Activated CD8-positive, alpha-beta T cell treated with anti-CD3 and anti-CD28 coated beads for 36 hours (primary cell): ENCODE results near the gene ARHGAP18. TPM values are rescaled to one million over a fixed set of nuclear protein-coding genes. Genes with fewer than 3 reads are reported as not detected.

Experiments
- ATAC-seq: fragments of 200-7000 bp; cut with Tn5 transposase; one replicate; pipeline ENCODE4 v1.10.0; 2021; ENCODE audit warnings: mild to moderate bottlenecking, moderate library complexity
- CTCF ChIA-PET: fragments of 350-600 bp; sonication (Branson Sonifier 250); formaldehyde crosslinking; loops from one replicate; lab custom pipeline; 2021; ENCODE audit warnings: antibody characterized with exemption; lab: Charles Lee
- POLR2A ChIA-PET: fragments of 350-600 bp; sonication (Branson Sonifier 250); formaldehyde crosslinking; loops from one replicate; lab custom pipeline; 2021; ENCODE audit warnings: antibody characterized with exemption; lab: Charles Lee
- DNase-seq: peaks from one replicate; pipeline ENCODE4 v3.0.0-alpha.2; 2020
- H3K27ac Mint-ChIP-seq: one replicate; pipeline ENCODE4 v1.8.0; 2021; ENCODE audit warnings: mild to moderate bottlenecking, mixed read lengths
- H3K27me3 Mint-ChIP-seq: one replicate; pipeline ENCODE4 v1.8.0; 2021; ENCODE audit warnings: mixed read lengths
- H3K36me3 Mint-ChIP-seq: one replicate; pipeline ENCODE4 v1.8.0; 2021; ENCODE audit warnings: low read depth, mixed read lengths
- H3K4me1 Mint-ChIP-seq: one replicate; pipeline ENCODE4 v1.8.0; 2021; ENCODE audit warnings: low read depth, mixed read lengths
- H3K4me3 Mint-ChIP-seq: one replicate; pipeline ENCODE4 v1.8.0; 2021; ENCODE audit warnings: mild to moderate bottlenecking, moderate library complexity, mixed read lengths
- H3K9me3 Mint-ChIP-seq: one replicate; pipeline ENCODE4 v1.8.0; 2021; ENCODE audit warnings: mixed read lengths
- CTCF ChIP-seq: fragments of 200-600 bp; IDR thresholded peaks from one replicate; pipeline ENCODE4 v1.8.0; 2022; ENCODE audit warnings: antibody characterized with exemption, mild to moderate bottlenecking
- intact Hi-C: fragments of 100-400 bp; cut with micrococcal nuclease; formaldehyde crosslinking; loops from one replicate; pipeline ENCODE4 v1.10.0; 2022
- total RNA-seq, 2 experiments: library from RNA; stranded (reverse); gene quantifications; one replicate each; pipeline ENCODE4 v1.2.3, GENCODE V29; 2021

The ARHGAP18 gene
- total RNA-seq, 2 experiments from 2014 or later, result 8.2 to 9.6 TPM

GRCh38 chr6:129740013-129740412, 30.0 kb upstream of the ARHGAP18 start:
- POLR2A ChIA-PET, result no interaction called here
- no peak for ATAC-seq

DNA sequence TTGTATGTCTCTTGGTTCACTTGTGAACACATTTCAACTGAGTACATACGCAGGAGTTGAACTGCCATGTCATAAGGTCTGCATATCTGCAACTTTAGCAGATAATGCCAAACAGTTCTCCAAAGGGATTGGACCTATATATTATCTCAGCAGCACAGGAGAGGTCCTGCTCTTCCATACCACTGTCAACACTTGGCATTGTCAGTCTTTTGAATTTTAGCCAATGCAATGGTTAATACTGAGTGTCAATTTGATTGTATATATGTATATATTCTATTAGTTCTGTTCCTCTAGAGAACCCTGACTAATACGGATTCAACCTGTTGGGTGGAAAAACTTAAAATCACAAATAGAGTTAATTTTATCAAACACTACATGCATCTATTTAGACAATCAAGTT, 26.1 kb upstream of the ARHGAP18 start:
- ChIA-PET POLR2A (interaction anchor here (0.7 to 1.2 kb wide), 2 partner anchors 9 to 12 kb away, joined by 3 to 4 read pairs; no protein-coding TSS in a partner anchor), CTCF (interaction anchor here (1.6 to 4.9 kb wide), 4 partner anchors 12 to 285 kb away, joined by 3 to 22 read pairs (median 6); no protein-coding TSS in a partner anchor)
- intact Hi-C loops, result no loop called here
- ATAC-seq (no peak), DNase-seq (no peak)
- Mint-ChIP-seq H3K4me3 (no peak overlapping the region), H3K27ac (no peak overlapping the region), H3K9me3 (no peaks in the 10 kb centered on the region), H3K4me1 (peaks cover 6% of the 10 kb centered on the region), H3K36me3 (no peaks in the 10 kb centered on the region), H3K27me3 (no peaks in the 10 kb centered on the region)
- TF ChIP-seq CTCF, result no peak

More at GRCh38 chr6:129740013-129740412, 30.0 kb upstream of the ARHGAP18 start:
- H3K4me1 Mint-ChIP-seq, result peaks cover 24% of the 10 kb centered on the region
- no peak overlapping the region for H3K4me3 Mint-ChIP-seq
- H3K27ac Mint-ChIP-seq, result no peak overlapping the region
- H3K27me3 Mint-ChIP-seq, result no peaks in the 10 kb centered on the region
- intact Hi-C loops, result no loop called here
- CTCF ChIA-PET, result interaction anchor here (1.0 to 3.0 kb wide), 4 partner anchors 9 to 241 kb away, joined by 3 to 12 read pairs (median 6); no protein-coding TSS in a partner anchor
- H3K9me3 Mint-ChIP-seq, result peaks cover 1% of the 10 kb centered on the region
- TF ChIP-seq CTCF, result no peak
- peaks cover 2% of the 10 kb centered on the region for H3K36me3 Mint-ChIP-seq
- DNase-seq, result no peak

GRCh38 chr6:129733290-129733689, 23.3 kb upstream of the ARHGAP18 start:
- no peaks in the 10 kb centered on the region for H3K9me3 Mint-ChIP-seq
- no peak for TF ChIP-seq CTCF
- ChIA-PET POLR2A (no interaction called here), CTCF (interaction anchor here (0.9 to 10.8 kb wide), 6 partner anchors 10 to 234 kb away, joined by 3 to 204 read pairs (median 4); no protein-coding TSS in a partner anchor)
- no peak overlapping the region for H3K27ac Mint-ChIP-seq
- peak; percentile 63 for ATAC-seq
- no peaks in the 10 kb centered on the region for H3K27me3 Mint-ChIP-seq
- no peaks in the 10 kb centered on the region for H3K36me3 Mint-ChIP-seq
- H3K4me1 Mint-ChIP-seq, result peaks cover 12% of the 10 kb centered on the region
- peak; percentile 21 for DNase-seq
- H3K4me3 Mint-ChIP-seq, result no peak overlapping the region
- intact Hi-C loops, result loop anchor here (5.0 kb wide), 2 partner anchors 61 to 231 kb away; no protein-coding TSS in a partner anchor

GRCh38 chr6:129732542-129732941, 22.6 kb upstream of the ARHGAP18 start:
- no peak overlapping the region for H3K4me3 Mint-ChIP-seq
- DNase-seq (no peak), ATAC-seq (no peak)
- H3K27me3 Mint-ChIP-seq, result no peaks in the 10 kb centered on the region
- H3K36me3 Mint-ChIP-seq, result no peaks in the 10 kb centered on the region
- ChIA-PET POLR2A (interaction anchor here (1.5 kb wide), 1 partner anchor 139 kb away, joined by 3 read pairs; no protein-coding TSS in a partner anchor), CTCF (interaction anchor here (0.9 to 10.8 kb wide), 9 partner anchors 11 to 233 kb away, joined by 3 to 204 read pairs (median 6); no protein-coding TSS in a partner anchor)
- peaks cover 12% of the 10 kb centered on the region for H3K4me1 Mint-ChIP-seq
- no peaks in the 10 kb centered on the region for H3K9me3 Mint-ChIP-seq
- no peak for TF ChIP-seq CTCF
- no peak overlapping the region for H3K27ac Mint-ChIP-seq
- intact Hi-C loops, result loop anchor here (5.0 kb wide), 2 partner anchors 60 to 230 kb away; no protein-coding TSS in a partner anchor

DNA sequence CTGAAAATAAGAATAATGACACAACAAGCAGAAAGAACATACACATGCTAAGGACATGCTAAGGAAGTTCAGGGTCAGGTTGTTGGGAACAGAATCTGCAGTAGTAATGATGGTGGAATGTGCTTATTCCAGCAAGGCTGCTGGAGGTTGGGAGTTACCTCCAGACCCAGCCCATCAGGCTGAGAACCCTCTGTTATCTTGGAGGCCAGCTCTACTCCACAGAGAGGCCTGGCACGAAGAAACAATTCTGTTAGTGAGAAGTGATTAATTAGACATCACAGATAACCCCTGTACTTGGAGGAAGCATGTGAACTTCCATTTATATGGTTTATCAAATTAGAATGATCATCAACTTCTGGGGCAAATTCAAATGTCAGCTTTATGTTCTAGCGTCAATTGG, 22.1 kb upstream of the ARHGAP18 start:
- ChIA-PET CTCF (interaction anchor here (1.2 to 10.8 kb wide), 10 partner anchors 13 to 233 kb away, joined by 3 to 204 read pairs (median 13); no protein-coding TSS in a partner anchor), POLR2A (interaction anchor here (1.5 kb wide), 1 partner anchor 138 kb away, joined by 3 read pairs; no protein-coding TSS in a partner anchor)
- Mint-ChIP-seq H3K27ac (no peak overlapping the region), H3K9me3 (no peaks in the 10 kb centered on the region), H3K27me3 (no peaks in the 10 kb centered on the region), H3K4me3 (no peak overlapping the region), H3K4me1 (peaks cover 12% of the 10 kb centered on the region), H3K36me3 (no peaks in the 10 kb centered on the region)
- ATAC-seq, result no peak
- no peak for TF ChIP-seq CTCF
- DNase-seq, result no peak
- intact Hi-C loops, result loop anchor here (5.0 kb wide), 2 partner anchors 60 to 230 kb away; no protein-coding TSS in a partner anchor
